ENCODE measurements around the gene NEUROD2.

GRCh38 chr17:39642291-39643074, 34.8 kb upstream of the NEUROD2 start:
- TF ChIP-seq BHLHE40 (IDR thresholded peaks at IDR 0.05; ENCODE audit: low read length) (no peak), PHF8 (CRISPR knock-in tag; IDR thresholded peaks at IDR 0.05) (no peak)

All from HepG2 (cell line).